ENCODE measurements around the gene NUP205. TPM values are rescaled to one million over a fixed set of nuclear protein-coding genes. Genes with fewer than 3 reads are reported as not detected.

The NUP205 gene
- total and polyA plus RNA-seq, 2 of the 13 experiments (the other 11 are each of a cell fraction or from before 2014, with no cell fraction given): 46.2 to 87.2 TPM

- TF ChIP-seq PRDM15 (CRISPR knock-in tag; IDR thresholded peaks at IDR 0.05) (0 out of 2 replicates have a peak, but pooled peaks have one; percentile 33), MTF2 (CRISPR knock-in tag; IDR thresholded peaks at IDR 0.05; ENCODE audit: borderline replicate concordance) (no peak), MIER3 (CRISPR knock-in tag; IDR thresholded peaks at IDR 0.05; ENCODE audit: borderline replicate concordance) (peak; percentile 22; the same call in 1 of the 2 replicates), TEAD2 (CRISPR knock-in tag; IDR thresholded peaks at IDR 0.05) (0 out of 2 replicates have a peak, but pooled peaks have one; percentile 23), PHF5A (CRISPR knock-in tag; IDR thresholded peaks at IDR 0.05; ENCODE audit: low read depth, unreplicated experiment) (no peak), HOXA5 (CRISPR knock-in tag; IDR thresholded peaks at IDR 0.05) (peak; percentile 31; the same call in 1 of the 2 replicates), ZNF496 (CRISPR knock-in tag; IDR thresholded peaks at IDR 0.05; ENCODE audit: insufficient replicate concordance) (no peak), ATF7-NPFF (CRISPR knock-in tag; IDR thresholded peaks at IDR 0.05; ENCODE audit: low read depth) (peak; percentile 60; the same call in 1 of the 2 replicates), ARHGAP35 (CRISPR knock-in tag; IDR thresholded peaks at IDR 0.05; ENCODE audit: borderline replicate concordance) (no peak), PAWR (CRISPR knock-in tag; IDR thresholded peaks at IDR 0.05; ENCODE audit: borderline replicate concordance) (no peak), BRCA1 (CRISPR knock-in tag; IDR thresholded peaks at IDR 0.05) (no peak), MZF1 (CRISPR knock-in tag; IDR thresholded peaks at IDR 0.05; ENCODE audit: borderline replicate concordance) (no peak), ZNF124 (CRISPR knock-in tag; IDR thresholded peaks at IDR 0.05) (peak; percentile 89; the same call in 1 of the 2 replicates), ZNF431 (CRISPR knock-in tag; IDR thresholded peaks at IDR 0.05; ENCODE audit: borderline replicate concordance, low read depth) (no peak), ZNF550 (CRISPR knock-in tag; IDR thresholded peaks at IDR 0.05; ENCODE audit: borderline replicate concordance) (no peak), KLF15 (CRISPR knock-in tag; IDR thresholded peaks at IDR 0.05; ENCODE audit: borderline replicate concordance) (no peak), ZNF878 (CRISPR knock-in tag; IDR thresholded peaks at IDR 0.05) (no peak), ZBTB14 (CRISPR knock-in tag; IDR thresholded peaks at IDR 0.05) (no peak), SP4 (CRISPR knock-in tag; IDR thresholded peaks at IDR 0.05) (peak; percentile 53; the same call in 1 of the 2 replicates), MED13 (CRISPR knock-in tag; IDR thresholded peaks at IDR 0.05) (0 out of 2 replicates have a peak, but pooled peaks have one; percentile 3)
- TF ChIP-seq, protein P1, sequence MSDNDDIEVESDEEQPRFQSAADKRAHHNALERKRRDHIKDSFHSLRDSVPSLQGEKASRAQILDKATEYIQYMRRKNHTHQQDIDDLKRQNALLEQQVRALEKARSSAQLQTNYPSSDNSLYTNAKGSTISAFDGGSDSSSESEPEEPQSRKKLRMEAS (IDR thresholded peaks at IDR 0.05): peak; percentile 94
- TF ChIP-seq, protein P2, sequence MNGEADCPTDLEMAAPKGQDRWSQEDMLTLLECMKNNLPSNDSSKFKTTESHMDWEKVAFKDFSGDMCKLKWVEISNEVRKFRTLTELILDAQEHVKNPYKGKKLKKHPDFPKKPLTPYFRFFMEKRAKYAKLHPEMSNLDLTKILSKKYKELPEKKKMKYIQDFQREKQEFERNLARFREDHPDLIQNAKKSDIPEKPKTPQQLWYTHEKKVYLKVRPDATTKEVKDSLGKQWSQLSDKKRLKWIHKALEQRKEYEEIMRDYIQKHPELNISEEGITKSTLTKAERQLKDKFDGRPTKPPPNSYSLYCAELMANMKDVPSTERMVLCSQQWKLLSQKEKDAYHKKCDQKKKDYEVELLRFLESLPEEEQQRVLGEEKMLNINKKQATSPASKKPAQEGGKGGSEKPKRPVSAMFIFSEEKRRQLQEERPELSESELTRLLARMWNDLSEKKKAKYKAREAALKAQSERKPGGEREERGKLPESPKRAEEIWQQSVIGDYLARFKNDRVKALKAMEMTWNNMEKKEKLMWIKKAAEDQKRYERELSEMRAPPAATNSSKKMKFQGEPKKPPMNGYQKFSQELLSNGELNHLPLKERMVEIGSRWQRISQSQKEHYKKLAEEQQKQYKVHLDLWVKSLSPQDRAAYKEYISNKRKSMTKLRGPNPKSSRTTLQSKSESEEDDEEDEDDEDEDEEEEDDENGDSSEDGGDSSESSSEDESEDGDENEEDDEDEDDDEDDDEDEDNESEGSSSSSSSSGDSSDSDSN (CRISPR knock-in tag; IDR thresholded peaks at IDR 0.05): peak; percentile 56; the same call in 1 of the 2 replicates
Measured at GRCh38 chr7:135557455-135558336, at the start of gene NUP205 (continued).

Data from HepG2 (cell line).